RKO (cell line): Measurements from ENCODE around the gene MYO1C.
"Not testable (repeated sequence)": the region's sequence is repeated elsewhere in the genome, so short reads cannot be mapped to it uniquely, and the experiment has no call there.

Source experiments
- DNase-seq: peaks from one replicate; pipeline ENCODE4 v3.0.0-alpha.2; 2016; ENCODE audit warnings: low spot score

Gene MYO1C

DNA sequence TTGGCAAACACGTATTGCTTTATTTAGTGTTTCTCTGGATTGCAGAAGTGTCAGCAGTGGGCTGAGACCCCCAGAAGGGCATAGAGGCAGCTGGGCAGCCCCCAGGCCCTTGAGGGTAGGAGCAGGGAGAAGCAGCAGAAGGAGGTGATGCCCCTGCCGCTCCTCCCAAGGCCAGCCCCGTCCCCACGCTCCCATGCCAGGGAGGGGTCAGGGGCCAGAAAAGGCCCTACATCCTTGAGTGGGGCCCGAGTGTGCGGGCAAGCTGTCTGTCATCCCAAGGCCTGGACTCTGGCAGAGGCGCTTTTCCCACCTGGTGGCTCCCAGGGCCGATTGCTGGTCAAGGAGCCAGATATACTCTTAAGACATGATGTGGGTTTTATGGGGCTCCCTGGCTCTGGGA, 28.3 kb downstream of the MYO1C start:
- DNase-seq, result no peak

DNA sequence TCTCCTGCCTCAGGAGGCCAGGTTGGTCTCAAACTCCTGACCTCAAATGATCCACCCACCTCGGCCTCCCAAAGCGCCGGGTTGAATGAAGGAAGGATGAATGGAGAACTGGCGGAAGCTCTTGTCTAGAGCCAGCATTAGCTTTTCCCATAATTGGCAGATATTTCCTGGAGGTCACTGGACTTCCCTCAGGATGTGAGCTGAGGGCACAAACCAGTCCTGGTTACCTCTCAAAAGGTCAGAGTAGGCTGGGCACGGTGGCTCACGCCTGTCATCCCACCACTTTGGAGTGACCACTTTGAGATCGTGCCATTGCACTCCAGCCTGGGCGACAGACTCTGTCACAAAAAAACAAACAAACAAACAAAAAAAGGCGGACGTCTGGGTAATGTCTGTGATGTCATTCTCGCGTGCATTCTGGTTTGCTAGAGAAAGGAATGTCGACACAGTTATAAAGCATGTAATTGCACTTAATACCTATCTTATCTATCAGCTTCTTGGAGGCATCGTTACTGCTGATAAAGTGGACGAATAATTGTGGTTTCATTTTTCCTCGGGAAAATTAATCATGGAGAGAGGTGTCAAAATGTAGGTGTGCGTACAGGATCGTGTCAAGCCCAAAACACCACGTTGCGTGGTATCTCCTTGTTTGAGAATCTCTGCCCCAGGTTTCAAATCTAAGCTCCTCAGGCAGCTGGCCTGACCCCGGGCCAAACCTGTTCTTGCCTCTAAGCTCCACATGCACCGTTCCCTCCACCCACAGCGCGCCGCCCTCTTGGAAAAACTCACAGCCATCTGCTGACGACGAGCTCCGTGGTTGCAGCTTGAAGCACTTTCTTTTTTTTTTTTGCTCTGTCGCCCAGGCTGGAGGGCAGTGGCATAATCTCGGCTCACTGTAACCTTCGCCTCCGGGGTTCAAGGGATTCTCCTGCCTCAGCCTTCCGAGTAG, 30.0 kb downstream of the MYO1C start:
- DNase-seq, result no peak

DNA sequence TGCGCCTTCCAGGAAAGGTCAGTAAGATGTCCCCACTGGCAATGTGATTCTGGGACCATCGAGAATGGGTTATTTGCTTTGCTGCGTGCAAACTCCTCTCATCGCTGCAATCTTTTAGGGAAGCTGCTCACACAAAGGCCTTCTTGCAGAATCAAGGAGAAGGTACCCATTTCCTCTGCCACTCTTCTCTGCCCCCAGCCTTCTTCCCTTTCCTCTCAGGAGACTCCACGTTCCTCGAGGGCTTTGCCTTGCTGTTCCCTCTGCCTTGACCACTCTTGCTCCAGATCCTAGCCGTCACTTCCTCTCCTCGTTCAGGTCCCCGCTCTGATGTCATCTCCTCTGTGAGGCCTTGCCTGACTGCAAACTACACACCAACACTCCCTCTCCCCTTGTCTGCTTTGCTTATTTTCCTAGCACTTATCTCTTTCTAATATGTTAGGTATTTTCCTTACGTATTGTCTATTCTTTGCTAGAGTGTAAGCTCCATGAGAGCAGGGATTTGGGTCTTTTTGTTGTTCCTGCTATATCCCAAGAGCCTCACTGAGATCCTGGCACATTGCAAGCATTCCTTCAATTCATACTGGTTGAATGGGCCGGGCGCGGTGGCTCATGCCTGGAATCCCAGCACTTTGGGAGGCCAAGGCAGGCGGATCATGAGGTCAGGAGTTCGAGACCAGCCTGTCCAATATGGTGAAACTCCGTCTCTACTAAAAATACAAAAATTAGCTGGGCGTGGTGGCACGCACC, 31.1 kb downstream of the MYO1C start:
- DNase-seq, result no peak

DNA sequence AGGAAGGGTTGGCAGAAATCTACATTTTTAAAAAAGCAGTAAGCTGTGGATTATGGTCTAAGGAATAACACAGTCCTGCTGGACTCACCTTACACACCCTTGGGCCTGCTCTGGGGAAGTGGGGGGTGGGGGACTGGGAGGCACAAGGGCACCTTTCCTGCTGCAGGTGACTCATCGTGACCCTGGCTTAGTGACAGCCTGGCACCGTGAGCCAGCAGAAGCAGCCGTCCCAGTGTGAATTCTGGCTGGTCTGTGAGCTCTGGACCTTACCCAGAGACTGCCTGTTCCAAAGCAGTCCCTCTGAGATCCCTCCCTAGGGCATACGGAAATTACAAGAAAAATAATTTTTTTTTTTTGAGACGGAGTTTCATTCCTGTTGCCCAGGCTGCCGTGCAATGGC, 32.3 kb downstream of the MYO1C start:
- DNase-seq, result no peak

DNA sequence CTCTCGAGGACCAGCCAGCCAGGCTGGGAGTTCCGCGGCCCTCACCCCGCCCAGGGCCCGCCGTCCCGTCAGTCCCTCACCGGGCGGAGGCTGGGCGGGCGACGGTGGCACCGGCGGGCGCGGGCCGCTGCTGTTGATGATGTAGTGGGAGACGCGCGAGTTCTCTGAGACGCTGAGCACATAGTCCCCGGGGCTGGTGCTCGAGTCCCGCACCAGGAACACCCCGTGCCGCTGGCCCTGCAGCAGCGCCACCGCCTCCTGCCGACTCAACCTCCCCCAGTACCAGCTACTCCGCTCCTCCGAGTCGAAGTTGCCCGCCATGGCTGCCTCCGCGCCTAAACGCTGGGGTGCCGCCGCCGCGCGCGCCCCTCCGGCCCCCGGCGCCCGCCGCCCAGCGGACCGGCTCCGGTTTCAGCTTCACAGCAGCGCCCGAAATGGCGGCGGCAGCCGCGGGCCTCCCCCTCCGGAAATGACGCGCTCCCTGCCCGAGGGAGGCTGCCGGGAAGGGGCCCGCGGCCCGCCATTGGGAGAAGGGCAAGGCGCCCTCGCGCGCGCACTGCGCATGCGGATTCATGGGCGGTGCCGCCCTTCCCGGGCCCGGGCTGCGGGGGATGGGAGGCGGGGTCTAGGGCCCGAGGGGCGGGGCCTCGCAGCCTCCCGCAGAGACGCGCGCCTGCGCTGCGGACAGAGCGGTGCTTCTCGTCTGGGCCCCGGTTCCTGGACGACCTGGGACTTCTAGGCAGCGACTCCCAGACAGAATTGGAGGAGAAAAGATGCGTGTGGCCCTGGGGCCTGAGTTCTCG, 36.5 kb downstream of the MYO1C start, which contains the start of gene CRK:
TSS of gene CRK (minus strand) at position 436 of the 803 bp plus-strand sequence. CDS start at position 321, 115 bp downstream.
- DNase-seq, result peak; percentile 94

DNA sequence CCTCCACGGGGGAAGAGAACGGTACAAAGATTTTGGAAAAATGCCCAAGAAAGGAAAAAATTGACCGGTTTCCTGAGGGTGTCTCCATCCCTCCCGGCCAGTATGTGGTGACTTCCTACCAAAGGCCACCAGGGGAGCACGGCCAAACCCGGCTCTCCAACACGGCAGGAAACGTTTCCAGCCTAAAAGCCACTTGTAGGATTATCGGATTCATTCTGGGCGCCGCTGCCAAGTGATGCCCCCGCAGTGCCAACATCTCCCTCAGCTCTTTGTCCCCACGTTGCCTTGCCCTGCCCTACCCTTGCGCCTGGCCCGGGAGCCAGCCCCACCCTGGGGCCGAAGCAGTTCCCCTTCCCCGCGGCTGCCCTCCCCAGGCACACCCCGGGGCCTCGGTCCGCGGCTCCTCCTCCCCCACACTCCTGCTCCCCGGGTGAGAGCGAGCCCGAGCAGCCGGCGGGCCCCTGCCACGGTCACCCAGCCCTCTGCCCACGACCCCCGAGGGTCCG, 37.1 kb downstream of the MYO1C start:
- peak; percentile 86 for DNase-seq

DNA sequence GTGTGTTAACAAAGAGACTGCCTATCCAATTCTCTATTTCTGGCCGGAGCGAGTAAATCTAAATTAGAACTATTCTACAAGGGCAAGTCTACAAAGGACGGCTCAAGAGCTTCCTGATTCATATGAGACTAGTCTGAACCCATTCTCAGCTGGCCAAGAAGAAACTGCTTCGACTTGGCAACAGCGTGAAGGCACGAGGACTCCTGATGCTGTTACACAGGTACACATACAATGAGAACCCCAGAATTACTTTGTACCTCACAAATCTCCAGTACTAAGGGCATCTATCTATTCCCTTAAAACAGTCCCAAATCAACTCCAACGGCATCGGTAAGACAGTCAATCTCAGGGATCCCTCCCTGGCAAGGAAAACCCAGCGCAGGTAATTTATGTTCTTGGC, 37.9 kb downstream of the MYO1C start:
- peak; percentile 32 for DNase-seq

DNA sequence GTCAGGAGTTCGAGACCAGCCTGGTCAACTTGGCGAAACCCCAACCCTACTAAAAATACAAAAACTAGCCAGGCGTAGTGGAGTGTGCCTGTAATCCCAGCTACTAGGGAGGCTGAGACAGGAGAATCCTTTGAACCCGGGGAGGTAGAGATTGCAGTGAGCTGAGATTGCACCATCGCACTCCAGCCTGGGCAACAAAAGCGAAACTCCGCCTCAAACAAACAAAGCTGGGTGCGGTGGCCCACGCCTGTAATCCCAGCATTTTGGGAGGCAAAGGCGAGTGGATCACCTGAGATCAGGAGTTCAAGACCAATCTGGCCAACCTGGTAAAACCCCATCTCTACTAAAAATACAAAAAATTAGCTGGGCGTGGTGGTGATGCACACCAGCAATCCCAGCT, 38.8 kb downstream of the MYO1C start:
- DNase-seq, result not testable (repeated sequence)

DNA sequence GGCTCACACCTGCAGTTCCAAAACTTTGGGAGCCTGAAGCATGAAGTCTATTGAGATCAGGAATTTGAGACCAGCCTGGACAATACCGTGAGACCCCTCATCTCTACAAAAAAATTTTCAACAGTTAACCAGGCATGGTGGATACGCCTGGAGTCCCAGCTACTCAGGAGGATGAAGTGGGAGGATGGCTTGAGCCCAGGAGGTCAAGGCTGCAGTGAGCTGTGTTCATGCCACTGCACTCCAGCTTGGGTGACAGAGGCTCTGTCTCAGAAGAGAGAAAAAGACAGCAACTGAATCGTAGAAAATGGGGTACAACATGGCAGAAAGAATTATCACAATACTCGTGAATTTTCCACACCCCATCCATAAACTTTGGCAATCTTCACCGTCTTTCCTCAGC, 39.6 kb downstream of the MYO1C start:
- no peak for DNase-seq

DNA sequence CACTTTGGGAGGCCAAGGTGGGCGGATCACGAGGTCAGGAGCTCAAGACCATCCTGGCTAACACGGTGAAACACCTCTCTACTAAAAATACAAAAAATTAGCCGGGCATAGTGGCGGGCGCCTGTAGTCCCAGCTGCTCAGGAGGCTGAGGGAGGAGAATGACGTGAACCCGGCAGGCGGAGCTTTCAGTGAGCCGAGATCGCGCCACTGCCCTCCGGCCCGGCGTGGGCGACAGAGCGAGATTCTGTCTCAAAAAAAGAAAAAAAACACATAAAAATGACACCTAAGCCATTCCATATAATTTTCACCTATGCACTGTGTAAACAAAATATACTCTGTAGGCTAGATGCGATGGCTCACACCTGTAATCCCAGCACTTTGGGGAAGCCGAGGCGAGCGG, 42.2 kb downstream of the MYO1C start:
- DNase-seq, result not testable (repeated sequence)

DNA sequence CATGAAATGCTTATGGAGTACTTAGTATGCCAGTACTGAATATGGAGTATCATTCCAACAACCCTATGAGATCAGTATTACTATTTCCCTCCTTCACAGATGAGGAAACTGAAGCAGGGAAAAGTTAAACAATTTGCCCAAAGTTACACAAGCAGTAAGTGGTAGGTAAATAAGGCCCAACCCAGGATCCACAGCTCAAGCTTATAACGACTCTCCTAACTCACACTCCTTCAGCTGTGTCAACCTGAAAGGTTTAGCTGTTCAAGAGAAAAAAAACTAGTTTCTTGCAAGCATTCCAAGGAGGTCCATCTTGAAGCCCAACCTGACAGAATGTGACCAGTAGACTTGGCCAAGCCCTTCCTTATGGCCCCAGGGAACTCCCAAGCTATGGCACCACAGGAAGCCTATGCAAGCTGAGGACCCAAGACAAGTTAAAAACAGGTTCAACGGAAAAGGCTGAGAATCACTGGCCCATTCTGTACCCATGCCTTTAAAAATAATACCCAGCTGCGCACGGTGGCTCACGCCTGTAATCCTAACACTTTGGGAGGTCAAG, 43.0 kb downstream of the MYO1C start:
- no peak for DNase-seq

DNA sequence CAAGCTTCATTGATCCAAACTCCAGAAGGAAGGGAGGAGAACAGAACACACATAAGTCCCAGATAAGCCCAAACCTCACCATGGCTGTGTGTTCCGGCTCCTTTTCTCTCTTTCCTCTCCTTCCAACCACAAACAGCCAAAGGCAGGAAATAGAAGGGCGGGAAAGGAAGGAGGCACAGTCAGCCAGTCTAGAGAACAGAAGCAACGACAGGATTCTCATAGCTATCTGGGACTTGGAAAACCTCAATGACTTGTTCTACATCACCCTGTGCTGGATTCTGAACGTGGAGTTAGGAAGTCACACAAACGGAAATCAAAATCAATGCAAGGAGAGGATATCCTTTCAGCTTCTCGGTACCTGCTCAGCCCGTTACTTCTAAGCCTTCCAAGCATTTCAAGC, 45.4 kb downstream of the MYO1C start:
- DNase-seq, result no peak

DNA sequence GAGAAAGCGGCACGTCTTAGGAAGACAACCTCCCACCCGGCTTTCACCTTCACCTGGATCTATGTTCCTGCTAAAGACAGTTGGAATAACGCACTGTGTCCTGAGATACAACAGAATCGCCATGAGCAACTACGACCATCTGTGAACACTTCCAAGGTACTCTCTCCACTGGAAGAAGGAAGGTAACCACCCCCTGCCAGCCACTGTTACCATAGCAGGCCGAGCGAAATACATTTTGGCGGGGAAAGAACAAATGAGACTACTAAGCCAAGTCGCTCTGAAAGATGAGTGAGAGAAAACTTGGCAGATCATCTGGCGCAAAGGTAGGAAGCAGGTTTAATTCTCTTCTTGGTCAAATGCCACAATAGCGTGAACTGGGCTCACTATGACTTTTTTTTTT, 46.3 kb downstream of the MYO1C start:
- no peak for DNase-seq

DNA sequence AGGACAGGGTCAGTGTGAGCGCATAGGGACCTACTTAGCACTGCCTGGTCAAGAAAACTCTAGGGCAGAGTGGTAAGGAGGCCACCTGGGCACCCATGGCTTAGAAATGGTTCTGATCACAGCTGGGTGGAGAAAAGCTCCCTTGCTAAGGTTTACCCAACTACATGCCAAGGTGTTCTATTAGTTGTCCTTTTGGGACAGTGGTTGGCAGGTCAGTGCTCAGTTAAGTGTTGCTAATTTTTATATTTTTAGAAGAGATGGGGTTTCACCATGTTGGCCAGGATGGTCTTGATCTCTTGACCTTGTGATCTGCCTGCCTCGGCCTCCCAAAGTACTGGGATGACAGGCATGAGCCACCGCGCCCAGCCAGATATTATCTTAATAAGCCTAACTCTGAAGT, 46.8 kb downstream of the MYO1C start:
- not testable (repeated sequence) for DNase-seq

DNA sequence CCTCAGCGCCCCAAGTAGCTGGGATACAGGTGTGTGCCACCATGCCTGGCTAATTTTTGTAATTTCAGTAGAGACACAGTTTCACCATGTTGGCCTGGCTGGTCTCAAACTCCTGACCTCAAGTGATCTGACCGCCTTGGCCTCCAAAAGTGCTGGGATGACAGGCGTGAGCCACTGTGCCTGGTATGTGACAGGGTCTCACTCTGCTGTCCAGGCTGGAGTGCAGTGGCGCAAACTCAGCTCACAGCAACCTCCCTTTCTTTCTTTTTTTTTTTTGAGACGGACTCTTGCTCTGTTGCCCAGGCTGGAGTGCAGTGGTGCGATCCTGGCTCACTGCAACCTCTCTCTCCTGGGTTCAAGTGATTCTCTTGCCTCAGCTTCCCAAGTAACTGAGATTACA, 49.8 kb downstream of the MYO1C start:
- DNase-seq, result not testable (repeated sequence)

DNA sequence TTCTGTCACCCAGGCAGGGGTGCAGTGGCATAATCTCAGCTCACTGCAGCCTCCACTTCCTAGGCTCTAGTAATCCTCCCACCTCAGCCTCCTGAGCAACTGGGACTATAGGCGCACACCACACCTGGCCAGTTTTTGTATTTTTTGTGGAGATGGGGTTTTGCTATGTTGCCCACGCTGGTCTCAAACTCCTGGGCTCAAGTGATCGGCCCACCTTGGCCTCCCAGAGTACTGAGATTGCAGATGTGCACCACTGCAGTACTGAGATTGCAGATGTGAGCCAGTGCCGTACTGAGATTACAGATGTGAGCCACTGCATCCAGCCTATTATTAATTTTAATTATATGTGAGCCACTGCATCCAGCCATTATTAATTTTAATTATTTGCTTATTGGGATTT, 50.3 kb downstream of the MYO1C start:
- DNase-seq, result no peak

DNA sequence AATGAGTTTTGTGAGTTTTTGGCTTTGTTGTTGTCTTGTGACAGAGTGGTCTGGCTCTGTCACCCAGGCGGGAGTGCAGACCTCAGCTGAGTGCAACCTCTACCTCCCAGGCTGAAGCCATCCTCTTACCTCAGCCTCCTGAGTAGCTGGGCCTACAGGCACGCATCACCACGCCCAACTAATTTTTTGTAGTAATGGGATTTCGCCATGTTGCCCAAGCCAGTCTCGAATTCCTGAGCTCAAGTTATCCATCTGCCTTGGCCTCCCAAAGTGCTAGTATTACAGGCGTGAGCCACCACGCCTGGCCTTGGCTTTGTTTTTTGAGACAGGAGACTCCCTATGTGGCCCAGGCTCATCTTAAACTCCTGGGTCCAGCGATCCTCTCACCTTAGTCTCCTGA, 51.6 kb downstream of the MYO1C start:
- no peak for DNase-seq

DNA sequence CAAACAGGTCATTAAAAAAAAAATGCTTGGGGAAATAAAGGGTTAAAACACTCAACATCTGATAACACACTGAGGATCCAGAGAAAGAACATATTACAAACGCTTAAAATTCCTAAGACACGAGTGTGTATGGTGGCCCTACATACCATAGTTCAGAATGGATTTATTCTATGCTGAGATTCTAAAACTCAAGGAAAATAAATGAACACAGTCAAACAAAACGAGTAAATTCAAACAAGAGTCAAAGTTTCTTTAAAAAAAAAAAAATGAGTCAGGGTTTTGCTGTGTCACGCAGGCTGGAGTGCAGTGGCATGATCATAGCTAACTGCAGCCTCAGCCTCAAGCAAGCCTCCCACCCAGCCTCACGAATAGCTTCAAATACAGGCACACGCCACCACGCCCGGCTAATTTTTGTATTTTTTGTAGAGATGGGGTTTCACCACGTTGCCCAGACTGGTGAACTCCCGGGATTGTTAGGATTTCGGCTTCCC, 53.8 kb downstream of the MYO1C start:
- peak; percentile 33 for DNase-seq

DNA sequence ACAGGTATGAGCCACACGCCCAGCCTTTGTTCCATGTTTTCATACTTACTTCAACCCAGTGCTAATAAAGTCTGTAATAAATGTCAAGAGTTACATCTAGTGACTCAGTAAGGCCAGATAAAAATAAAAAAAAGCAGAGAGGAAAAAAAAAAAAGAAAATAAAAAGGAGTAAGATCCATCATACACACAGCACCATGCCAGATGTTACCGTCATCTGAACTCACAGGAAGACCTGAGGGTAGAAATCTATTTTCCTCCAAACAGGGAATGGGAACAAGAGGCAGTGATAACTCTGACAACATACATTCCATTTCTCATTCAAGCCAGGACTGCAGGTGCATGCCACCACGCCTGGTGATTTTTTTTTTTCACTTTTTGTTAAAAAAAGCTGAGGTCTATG, 57.2 kb downstream of the MYO1C start:
- DNase-seq, result no peak

DNA sequence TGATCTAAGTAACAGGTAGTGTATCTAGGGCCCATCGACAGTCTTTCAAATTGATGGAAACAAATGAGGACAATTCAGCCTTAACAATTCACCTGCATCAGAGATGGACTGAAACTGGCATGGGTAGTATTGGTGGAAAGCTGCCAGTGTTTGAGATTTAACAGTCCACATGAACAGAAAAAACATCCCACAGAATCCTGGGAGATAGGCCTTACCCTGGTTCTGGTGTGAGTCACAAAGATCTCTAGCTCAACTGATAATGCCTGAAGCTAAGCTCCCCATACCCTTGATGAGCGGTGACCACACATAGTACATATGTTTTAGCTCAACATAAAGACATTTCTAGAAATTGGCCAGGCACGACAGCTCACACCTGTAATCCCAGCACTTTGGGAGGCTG, 58.3 kb downstream of the MYO1C start:
- no peak for DNase-seq

DNA sequence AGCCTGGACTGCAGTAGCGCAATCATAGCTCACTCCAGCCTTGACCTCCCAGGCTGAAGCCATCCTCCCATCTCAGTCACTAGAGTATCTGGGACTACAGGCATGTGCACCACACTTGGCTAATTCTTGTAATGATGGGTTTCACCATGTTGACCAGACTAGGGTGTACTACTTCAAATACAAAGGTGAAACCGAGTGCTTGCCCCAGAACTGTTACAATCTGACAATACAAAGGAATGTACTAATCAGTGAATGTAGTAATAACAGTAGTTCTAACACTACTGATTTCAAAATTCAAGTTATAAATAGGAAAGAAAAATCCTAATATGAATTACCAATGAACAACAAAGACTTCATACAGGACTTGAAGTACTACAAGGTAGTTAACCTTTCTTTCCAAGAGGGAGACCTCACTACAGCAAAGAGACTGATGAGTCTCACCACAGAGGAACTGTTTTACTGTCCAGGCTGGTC, 60.8 kb downstream of the MYO1C start:
- no peak for DNase-seq
